Type B pancreatic cell (in vitro differentiated cells): ENCODE results near the gene FIGLA. TPM values are rescaled to one million over a fixed set of nuclear protein-coding genes. Genes with fewer than 3 reads are reported as not detected.

Source experiments
- DNase-seq: peaks from one replicate; pipeline ENCODE4 v3.0.0; 2021; ENCODE audit warnings: mixed read lengths; ENCODE audit not compliant: unreplicated experiment; ENCODE audit errors: extremely low spot score
- H3K27ac Mint-ChIP-seq: 2 replicates; pipeline ENCODE4 v1.8.0; 2021; ENCODE audit warnings: mild to moderate bottlenecking, mixed read lengths
- H3K27me3 Mint-ChIP-seq: 2 replicates; pipeline ENCODE4 v1.8.0; 2021; ENCODE audit warnings: mixed read lengths
- H3K36me3 Mint-ChIP-seq: 2 replicates; pipeline ENCODE4 v1.8.0; 2021; ENCODE audit warnings: mixed read lengths
- H3K4me1 Mint-ChIP-seq: one replicate; pipeline ENCODE4 v1.8.0; 2021; ENCODE audit warnings: mixed read lengths; ENCODE audit not compliant: unreplicated experiment
- H3K4me3 Mint-ChIP-seq: 2 replicates; pipeline ENCODE4 v1.8.0; 2021; ENCODE audit warnings: mild to moderate bottlenecking, mixed read lengths
- H3K9me3 Mint-ChIP-seq: 2 replicates; pipeline ENCODE4 v1.8.0; 2021; ENCODE audit warnings: mixed read lengths
- CTCF ChIP-seq: fragments of 200-600 bp; sonication (generic); conservative IDR thresholded peaks from 2 replicates; pipeline ENCODE4 v1.5.0; 2021; ENCODE audit warnings: antibody characterized with exemption, mild to moderate bottlenecking
- total RNA-seq: library from RNA; stranded (reverse); gene quantifications from 2 replicates; pipeline ENCODE4 v1.2.1, GENCODE V29; 2021; ENCODE audit warnings: low replicate concordance

The FIGLA gene
- total RNA-seq, 1 donor from 2014 or later = not detected

- Mint-ChIP-seq H3K4me1 (peaks cover 5% of the 10 kb centered on the region), H3K4me3 (peak overlapping the region; percentile 79), H3K27me3 (peaks cover 76% of the 10 kb centered on the region), H3K36me3 (no peaks in the 10 kb centered on the region), H3K9me3 (no peaks in the 10 kb centered on the region), H3K27ac (no peak overlapping the region)
- no peak for TF ChIP-seq CTCF
- no peak for DNase-seq
These were observed 23.9 kb downstream of the FIGLA start for GRCh38 chr2:70766357-70767078.

- H3K4me1 Mint-ChIP-seq = peaks cover 5% of the 10 kb centered on the region
- H3K4me3 Mint-ChIP-seq = no peak overlapping the region
- peaks cover 70% of the 10 kb centered on the region for H3K27me3 Mint-ChIP-seq
- H3K9me3 Mint-ChIP-seq = no peaks in the 10 kb centered on the region
- no peaks in the 10 kb centered on the region for H3K36me3 Mint-ChIP-seq
- no peak for TF ChIP-seq CTCF
- DNase-seq = no peak
- H3K27ac Mint-ChIP-seq = no peak overlapping the region
These were observed 24.9 kb downstream of the FIGLA start for GRCh38 chr2:70765507-70765906.

- no peaks in the 10 kb centered on the region for H3K36me3 Mint-ChIP-seq
- no peak for DNase-seq
- H3K27me3 Mint-ChIP-seq = peaks cover 57% of the 10 kb centered on the region
- H3K27ac Mint-ChIP-seq = no peak overlapping the region
- H3K4me1 Mint-ChIP-seq = no peaks in the 10 kb centered on the region
- no peak overlapping the region for H3K4me3 Mint-ChIP-seq
- TF ChIP-seq CTCF = no peak
- H3K9me3 Mint-ChIP-seq = no peaks in the 10 kb centered on the region
These were observed 31.0 kb downstream of the FIGLA start for GRCh38 chr2:70759446-70759845.

- no peak for DNase-seq
- Mint-ChIP-seq H3K4me1 (no peaks in the 10 kb centered on the region), H3K27ac (no peak overlapping the region), H3K9me3 (no peaks in the 10 kb centered on the region), H3K4me3 (no peak overlapping the region), H3K36me3 (no peaks in the 10 kb centered on the region), H3K27me3 (peaks cover 47% of the 10 kb centered on the region)
- no peak for TF ChIP-seq CTCF
These were observed 32.5 kb downstream of the FIGLA start for GRCh38 chr2:70757966-70758365.

GRCh38 chr2:70757360-70757759, 33.1 kb downstream of the FIGLA start:
- Mint-ChIP-seq H3K27me3 (peaks cover 47% of the 10 kb centered on the region), H3K36me3 (no peaks in the 10 kb centered on the region), H3K9me3 (no peaks in the 10 kb centered on the region), H3K27ac (no peak overlapping the region), H3K4me1 (no peaks in the 10 kb centered on the region), H3K4me3 (no peak overlapping the region)
- TF ChIP-seq CTCF = no peak
- DNase-seq = no peak

GRCh38 chr2:70756128-70756527, 34.3 kb downstream of the FIGLA start:
- H3K4me1 Mint-ChIP-seq = no peaks in the 10 kb centered on the region
- no peak for DNase-seq
- H3K27me3 Mint-ChIP-seq = peaks cover 52% of the 10 kb centered on the region
- TF ChIP-seq CTCF = no peak
- no peak overlapping the region for H3K4me3 Mint-ChIP-seq
- no peak overlapping the region for H3K27ac Mint-ChIP-seq
- H3K9me3 Mint-ChIP-seq = no peaks in the 10 kb centered on the region
- H3K36me3 Mint-ChIP-seq = no peaks in the 10 kb centered on the region
